Neural cell (in vitro differentiated cells): Measurements from ENCODE around the gene MYLK. TPM values are rescaled to one million over a fixed set of nuclear protein-coding genes. Genes with fewer than 3 reads are reported as not detected.

ENCODE experiments used
- H2AFZ ChIP-seq: fragments of 200-600, 300-800 bp; sonication (generic), shearing (Covaris generic); 2 replicates; pipeline ENCODE4 v1.6.0; 2014; ENCODE audit warnings: low read depth, mild to moderate bottlenecking, antibody characterized with exemption, low read length, moderate library complexity
- H3F3A ChIP-seq: fragments of 200-600 bp; shearing (Covaris generic); 2 replicates; pipeline ENCODE4 v1.6.1; 2016; ENCODE audit warnings: mild to moderate bottlenecking, moderate library complexity, mixed read lengths, antibody characterized with exemption, low read length; ENCODE audit not compliant: insufficient read depth, poor library complexity, severe bottlenecking
- H3K27ac ChIP-seq: fragments of 200-600, 300-800 bp; sonication (generic), shearing (Covaris generic); 2 replicates; pipeline ENCODE4 v1.5.1; 2014; ENCODE audit warnings: mild to moderate bottlenecking, low read length, moderate library complexity
- H3K27me3 ChIP-seq: fragments of 300-800, 200-600 bp; sonication (generic), shearing (Covaris generic); 2 replicates; pipeline ENCODE4 v1.6.0; 2014; ENCODE audit warnings: mild to moderate bottlenecking, low read depth, low read length, moderate library complexity; ENCODE audit not compliant: insufficient read depth
- H3K36me3 ChIP-seq: fragments of 300-800, 200-600 bp; sonication (generic), shearing (Covaris generic); 2 replicates; pipeline ENCODE4 v1.5.1; 2014; ENCODE audit warnings: mild to moderate bottlenecking, antibody characterized with exemption, low read length, moderate library complexity; ENCODE audit not compliant: insufficient read depth
- H3K4me2 ChIP-seq: fragments of 300-800, 200-600 bp; sonication (generic), shearing (Covaris generic); 2 replicates; pipeline ENCODE4 v1.6.0; 2014; ENCODE audit warnings: mild to moderate bottlenecking, low read length
- H3K4me3 ChIP-seq: fragments of 300-800, 200-600 bp; sonication (generic), shearing (Covaris generic); 2 replicates; pipeline ENCODE4 v1.5.1; 2014; ENCODE audit warnings: mild to moderate bottlenecking, low read length, moderate library complexity
- H3K79me2 ChIP-seq: fragments of 200-600 bp; shearing (Covaris generic); replicated peaks from 2 replicates; pipeline ENCODE4 v1.6.0; 2014; ENCODE audit warnings: mild to moderate bottlenecking, low read length, moderate library complexity; ENCODE audit not compliant: insufficient read depth
- H3K9ac ChIP-seq: fragments of 300-800, 200-600 bp; sonication (generic), shearing (Covaris generic); 2 replicates; pipeline ENCODE4 v1.6.1; 2016; ENCODE audit warnings: mild to moderate bottlenecking, low read length, mixed read lengths
- H3K9me2 ChIP-seq: fragments of 200-600 bp; shearing (Covaris generic); 2 replicates; pipeline ENCODE4 v1.6.1; 2016; ENCODE audit warnings: mild to moderate bottlenecking, low read length, mixed read lengths; ENCODE audit not compliant: insufficient read depth
- H3K9me3 ChIP-seq: fragments of 200-600, 300-800 bp; sonication (generic), shearing (Covaris generic); 2 replicates; pipeline ENCODE4 v1.6.1; 2016; ENCODE audit warnings: mild to moderate bottlenecking, mixed run types, low read length, moderate library complexity, mixed read lengths
- H4K20me1 ChIP-seq: fragments of 200-600 bp; shearing (Covaris generic); 2 replicates; pipeline ENCODE4 v1.6.1; 2016; ENCODE audit warnings: mild to moderate bottlenecking, mixed run types; ENCODE audit not compliant: insufficient read depth
- EP300 ChIP-seq: fragments of 450-650 bp; conservative IDR thresholded peaks from 2 replicates; pipeline ENCODE4 v1.6.1; 2014; ENCODE audit warnings: antibody characterized with exemption, mild to moderate bottlenecking, moderate library complexity; ENCODE audit not compliant: poor library complexity, severe bottlenecking
- EZH2 ChIP-seq: fragments of 200-600, 300-800 bp; shearing (Covaris generic), sonication (generic); IDR thresholded peaks from 2 replicates; pipeline ENCODE4 v1.6.1; 2014; ENCODE audit warnings: antibody characterized with exemption, low read length, borderline replicate concordance, mild to moderate bottlenecking; ENCODE audit not compliant: insufficient read depth, poor library complexity, severe bottlenecking
- MXI1 ChIP-seq: fragments of 450-650 bp; conservative IDR thresholded peaks from 2 replicates; pipeline ENCODE4 v1.6.1; 2014; ENCODE audit warnings: antibody characterized with exemption, mild to moderate bottlenecking; ENCODE audit not compliant: poor library complexity, severe bottlenecking
- POLR2AphosphoS5 ChIP-seq: IDR thresholded peaks from 2 replicates; pipeline ENCODE4 v1.6.1; 2012
- RAD21 ChIP-seq: fragments of 450-650 bp; conservative IDR thresholded peaks from 2 replicates; pipeline ENCODE4 v1.6.1; 2014; ENCODE audit warnings: antibody characterized with exemption, mild to moderate bottlenecking, moderate library complexity
- SMC3 ChIP-seq: fragments of 450-650 bp; conservative IDR thresholded peaks from 2 replicates; pipeline ENCODE4 v1.6.1; 2014; ENCODE audit warnings: antibody characterized with exemption, mild to moderate bottlenecking, moderate library complexity; ENCODE audit not compliant: poor library complexity
- TAF1 ChIP-seq: IDR thresholded peaks from 2 replicates; pipeline ENCODE4 v1.6.1; 2012; ENCODE audit warnings: low read depth
- polyA plus RNA-seq: library from polyadenylated mRNA; depleted of rRNA; stranded (reverse); fragments of >200 nt; gene quantifications from 2 replicates; pipeline ENCODE4 v1.2.3, GENCODE V29; 2014
- TF ChIP-seq, protein P1 (sequence below): IDR thresholded peaks from 2 replicates; pipeline ENCODE4 v1.6.1; 2012; ENCODE audit warnings: borderline replicate concordance
- TF ChIP-seq, protein P2 (sequence below): fragments of 450-650 bp; IDR thresholded peaks from 2 replicates; pipeline ENCODE4 v1.5.1; 2014; ENCODE audit warnings: antibody characterized with exemption, mild to moderate bottlenecking, moderate library complexity; ENCODE audit not compliant: poor library complexity, severe bottlenecking

The MYLK gene
- polyA plus RNA-seq, 1 donor from 2014 or later, result 0.43 TPM

DNA sequence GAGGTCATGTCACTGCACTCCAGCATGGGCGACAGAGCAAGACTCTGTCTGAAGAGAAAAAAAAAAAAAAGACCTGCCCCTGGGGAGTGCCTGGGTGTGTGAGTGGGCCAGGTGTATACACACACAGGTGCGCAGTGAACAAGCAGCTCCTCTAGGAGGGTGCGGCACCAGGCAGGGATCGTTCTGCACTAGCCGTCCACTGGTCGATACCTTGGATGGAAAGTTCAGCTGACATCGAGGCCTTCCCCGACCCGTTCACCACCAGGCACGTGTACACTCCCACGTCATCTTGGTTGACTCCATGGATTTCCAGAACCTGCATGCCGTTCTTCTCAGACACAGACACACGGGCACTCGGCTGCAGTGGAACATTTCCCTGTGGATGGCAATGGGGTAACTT, 147.0 kb downstream of the MYLK start:
- Histone ChIP-seq H3K36me3 (no peaks in the 10 kb centered on the region), H3K27ac (no peak overlapping the region), H3F3A (no peaks in the 10 kb centered on the region), H3K4me3 (no peak overlapping the region), H3K9me3 (no peaks in the 10 kb centered on the region), H3K79me2 (no peaks in the 10 kb centered on the region), H4K20me1 (no peaks in the 10 kb centered on the region), H3K9me2 (no peaks in the 10 kb centered on the region), H3K9ac (no peak overlapping the region), H3K4me2 (no peak overlapping the region), H2AFZ (no peak overlapping the region), H3K27me3 (no peaks in the 10 kb centered on the region)
- TF ChIP-seq, protein P1, sequence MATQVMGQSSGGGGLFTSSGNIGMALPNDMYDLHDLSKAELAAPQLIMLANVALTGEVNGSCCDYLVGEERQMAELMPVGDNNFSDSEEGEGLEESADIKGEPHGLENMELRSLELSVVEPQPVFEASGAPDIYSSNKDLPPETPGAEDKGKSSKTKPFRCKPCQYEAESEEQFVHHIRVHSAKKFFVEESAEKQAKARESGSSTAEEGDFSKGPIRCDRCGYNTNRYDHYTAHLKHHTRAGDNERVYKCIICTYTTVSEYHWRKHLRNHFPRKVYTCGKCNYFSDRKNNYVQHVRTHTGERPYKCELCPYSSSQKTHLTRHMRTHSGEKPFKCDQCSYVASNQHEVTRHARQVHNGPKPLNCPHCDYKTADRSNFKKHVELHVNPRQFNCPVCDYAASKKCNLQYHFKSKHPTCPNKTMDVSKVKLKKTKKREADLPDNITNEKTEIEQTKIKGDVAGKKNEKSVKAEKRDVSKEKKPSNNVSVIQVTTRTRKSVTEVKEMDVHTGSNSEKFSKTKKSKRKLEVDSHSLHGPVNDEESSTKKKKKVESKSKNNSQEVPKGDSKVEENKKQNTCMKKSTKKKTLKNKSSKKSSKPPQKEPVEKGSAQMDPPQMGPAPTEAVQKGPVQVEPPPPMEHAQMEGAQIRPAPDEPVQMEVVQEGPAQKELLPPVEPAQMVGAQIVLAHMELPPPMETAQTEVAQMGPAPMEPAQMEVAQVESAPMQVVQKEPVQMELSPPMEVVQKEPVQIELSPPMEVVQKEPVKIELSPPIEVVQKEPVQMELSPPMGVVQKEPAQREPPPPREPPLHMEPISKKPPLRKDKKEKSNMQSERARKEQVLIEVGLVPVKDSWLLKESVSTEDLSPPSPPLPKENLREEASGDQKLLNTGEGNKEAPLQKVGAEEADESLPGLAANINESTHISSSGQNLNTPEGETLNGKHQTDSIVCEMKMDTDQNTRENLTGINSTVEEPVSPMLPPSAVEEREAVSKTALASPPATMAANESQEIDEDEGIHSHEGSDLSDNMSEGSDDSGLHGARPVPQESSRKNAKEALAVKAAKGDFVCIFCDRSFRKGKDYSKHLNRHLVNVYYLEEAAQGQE, result no peak
- TF ChIP-seq EP300, result no peak
- TF ChIP-seq EZH2, result no peak
- no peak for TF ChIP-seq POLR2AphosphoS5
- TF ChIP-seq MXI1, result no peak
- TF ChIP-seq, protein P2, sequence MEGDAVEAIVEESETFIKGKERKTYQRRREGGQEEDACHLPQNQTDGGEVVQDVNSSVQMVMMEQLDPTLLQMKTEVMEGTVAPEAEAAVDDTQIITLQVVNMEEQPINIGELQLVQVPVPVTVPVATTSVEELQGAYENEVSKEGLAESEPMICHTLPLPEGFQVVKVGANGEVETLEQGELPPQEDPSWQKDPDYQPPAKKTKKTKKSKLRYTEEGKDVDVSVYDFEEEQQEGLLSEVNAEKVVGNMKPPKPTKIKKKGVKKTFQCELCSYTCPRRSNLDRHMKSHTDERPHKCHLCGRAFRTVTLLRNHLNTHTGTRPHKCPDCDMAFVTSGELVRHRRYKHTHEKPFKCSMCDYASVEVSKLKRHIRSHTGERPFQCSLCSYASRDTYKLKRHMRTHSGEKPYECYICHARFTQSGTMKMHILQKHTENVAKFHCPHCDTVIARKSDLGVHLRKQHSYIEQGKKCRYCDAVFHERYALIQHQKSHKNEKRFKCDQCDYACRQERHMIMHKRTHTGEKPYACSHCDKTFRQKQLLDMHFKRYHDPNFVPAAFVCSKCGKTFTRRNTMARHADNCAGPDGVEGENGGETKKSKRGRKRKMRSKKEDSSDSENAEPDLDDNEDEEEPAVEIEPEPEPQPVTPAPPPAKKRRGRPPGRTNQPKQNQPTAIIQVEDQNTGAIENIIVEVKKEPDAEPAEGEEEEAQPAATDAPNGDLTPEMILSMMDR, result no peak
- TF ChIP-seq SMC3, result no peak
- TF ChIP-seq RAD21, result no peak
- no peak for TF ChIP-seq TAF1

DNA sequence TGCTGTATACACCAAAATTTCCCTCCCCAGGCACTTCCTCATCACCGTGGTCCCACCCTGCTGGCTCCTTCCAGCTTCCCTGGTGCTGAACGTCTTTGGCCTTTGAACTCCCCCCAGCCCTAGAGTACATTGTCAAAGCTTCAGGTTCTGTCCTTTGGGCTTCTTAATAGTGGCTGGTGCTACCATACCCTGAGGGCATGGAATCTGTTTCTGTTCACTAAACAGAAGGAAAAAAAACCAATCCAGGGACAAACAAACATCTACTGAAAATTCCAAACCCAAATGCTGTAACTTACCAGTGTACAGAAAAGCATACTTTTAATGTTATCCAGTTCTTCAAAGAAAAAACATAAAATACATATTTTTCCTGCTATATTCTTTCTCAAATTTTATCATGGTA, 148.7 kb downstream of the MYLK start:
- H3F3A ChIP-seq, result no peaks in the 10 kb centered on the region
- no peaks in the 10 kb centered on the region for H3K79me2 ChIP-seq
- no peak overlapping the region for H2AFZ ChIP-seq
- no peak overlapping the region for H3K4me2 ChIP-seq
- no peaks in the 10 kb centered on the region for H3K27me3 ChIP-seq
- TF ChIP-seq TAF1, result no peak
- TF ChIP-seq, protein P2, result no peak
- no peak for TF ChIP-seq MXI1
- TF ChIP-seq, protein P1, result no peak
- TF ChIP-seq EZH2, result no peak
- TF ChIP-seq SMC3, result no peak
- no peak for TF ChIP-seq EP300
- no peak for TF ChIP-seq RAD21
- no peak for TF ChIP-seq POLR2AphosphoS5
- H3K27ac ChIP-seq, result no peak overlapping the region
- H3K9ac ChIP-seq, result no peak overlapping the region
- no peaks in the 10 kb centered on the region for H3K9me3 ChIP-seq
- no peaks in the 10 kb centered on the region for H3K9me2 ChIP-seq
- H4K20me1 ChIP-seq, result no peaks in the 10 kb centered on the region
- no peak overlapping the region for H3K4me3 ChIP-seq
- no peaks in the 10 kb centered on the region for H3K36me3 ChIP-seq
